Kidney (tissue), 14 donors: ENCODE measurements around the gene ENPP4. TPM values are rescaled to one million over a fixed set of nuclear protein-coding genes. Genes with fewer than 3 reads are reported as not detected.
"Not testable (repeated sequence)": the region's sequence is repeated elsewhere in the genome, so short reads cannot be mapped to it uniquely, and the experiment has no call there.

Experiments
- DNase-seq, 5 donors: peaks; one replicate each; pipeline ENCODE4 v3.0.0-alpha.2; 2013 to 2020
- FAIRE-seq: peaks from 2 replicates; lab custom pipeline; 2012; peaks lifted over from hg19 to GRCh38; lab: Jason Lieb, UNC
- H3K27ac ChIP-seq, 2 donors: one replicate each; pipeline ENCODE4 v1.7.0; 2013; ENCODE audit warnings: low read depth in 2 of 2, low read length in 2 of 2, inconsistent platforms in 1 of 2
- H3K27me3 ChIP-seq: one replicate; pipeline ENCODE4 v1.7.1; 2013; ENCODE audit warnings: low read length, inconsistent platforms; ENCODE audit not compliant: control insufficient read depth, insufficient read depth
- H3K36me3 ChIP-seq, 3 donors: one replicate each; pipeline versions ENCODE4 v1.7.0 to v1.7.1; 2013; ENCODE audit warnings: low read length in 3 of 3, control low read depth in 1 of 3, inconsistent platforms in 1 of 3; ENCODE audit not compliant: insufficient read depth in 3 of 3, control insufficient read depth in 2 of 3
- H3K4me1 ChIP-seq, 3 donors: one replicate each; pipeline versions ENCODE4 v1.7.0 to v1.7.1; 2013; ENCODE audit warnings: low read length in 3 of 3, inconsistent platforms in 1 of 3, low read depth in 1 of 3; ENCODE audit not compliant: control insufficient read depth in 2 of 3, insufficient read depth in 2 of 3
- H3K4me3 ChIP-seq, 3 donors: one replicate each; pipeline versions ENCODE4 v1.7.0 to v1.8.1; 2013; ENCODE audit warnings: low read length in 3 of 3, control low read depth in 1 of 3, inconsistent platforms in 1 of 3
- H3K9ac ChIP-seq, 3 donors: one replicate each; pipeline versions ENCODE4 v1.7.0 to v1.7.1; 2013; ENCODE audit warnings: low read length in 3 of 3, control low read depth in 1 of 3, inconsistent platforms in 1 of 3
- H3K9me3 ChIP-seq, 3 donors: one replicate each; pipeline versions ENCODE4 v1.7.0 to v1.7.1; 2013; ENCODE audit warnings: low read length in 3 of 3, control low read depth in 1 of 3, inconsistent platforms in 1 of 3; ENCODE audit not compliant: control insufficient read depth in 2 of 3, insufficient read depth in 1 of 3
- CTCF ChIP-seq: IDR thresholded peaks from 3 replicates; pipeline ENCODE4 v1.5.1; 2012; ENCODE audit warnings: mild to moderate bottlenecking, moderate library complexity, borderline replicate concordance; ENCODE audit not compliant: insufficient read depth; ENCODE audit errors: extremely low read depth
- intact Hi-C: fragments of 100-400 bp; cut with DNase I; formaldehyde crosslinking; loops from one replicate; pipeline ENCODE4 v1.11.1; 2022
- polyA plus RNA-seq: library from polyadenylated mRNA; stranded (reverse); fragments of 350-450 nt; fragmentation: Illumina TruSeq; extraction: RNeasy Lipid Tissue Mini Kit (QIAGEN cat#74804); gene quantifications from one replicate; pipeline ENCODE4 v1.2.3, GENCODE V29; 2014; ENCODE audit warnings: low read depth, low replicate concordance; ENCODE audit not compliant: insufficient read depth
- total RNA-seq: library from RNA; stranded (reverse); fragmentation: NEBNext Ultra II Directional; extraction: Animal tissue kit (Norgen Biotek cat#: 25700); gene quantifications from one replicate; pipeline ENCODE4 v1.2.1, GENCODE V29; 2021
- donor health status: control.
- donor health status: control.
- donor health status: control.
- donor health status: control.
- donor health status: control.
- donor health status: DM: yes; HTN: yes; CAD: no.
- donor health status: Normal renal cell carcinoma (clear cell type).

Gene ENPP4
- total and polyA plus RNA-seq, 2 donors from 2014 or later = 11.5 to 28.8 TPM

GRCh38 chr6:46128476-46128875, 1.3 kb upstream of the ENPP4 start:
- no peaks in the 10 kb centered on the region for H3K9me3 ChIP-seq
- no peak overlapping the region for H3K27ac ChIP-seq
- no peaks in the 10 kb centered on the region for H3K27me3 ChIP-seq
- H3K9ac ChIP-seq = no peak overlapping the region
- DNase-seq = no peak
- H3K4me3 ChIP-seq = peak overlapping the region in 1 of 3 donors; percentile 87
- peaks cover 0 to 6% (median 2%) of the 10 kb centered on the region in 3 donors for H3K4me1 ChIP-seq
- intact Hi-C loops = no loop called here
- TF ChIP-seq CTCF = no peak
- FAIRE-seq = no peak
- H3K36me3 ChIP-seq = no peaks in the 10 kb centered on the region

DNA sequence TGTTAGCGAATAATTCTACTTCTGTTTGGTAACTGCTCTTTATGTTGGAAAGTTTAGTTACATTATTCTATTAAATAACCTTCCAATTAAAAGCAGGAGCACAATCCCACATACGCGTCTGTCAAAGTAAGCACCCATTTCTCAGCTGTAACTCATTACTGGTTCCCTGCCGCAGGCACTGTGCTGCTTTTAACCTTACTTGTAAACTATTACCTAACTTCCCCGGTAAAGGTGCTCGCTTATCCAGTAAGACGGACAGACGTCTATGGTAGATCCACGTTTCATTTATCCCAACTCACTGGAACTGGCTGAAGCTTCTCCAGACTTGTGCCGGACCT, 529 bp upstream of the ENPP4 start:
- no peaks in the 10 kb centered on the region for H3K36me3 ChIP-seq
- peak overlapping the region; percentile 64 to 72 (median 68) for H3K9ac ChIP-seq
- no peaks in the 10 kb centered on the region for H3K27me3 ChIP-seq
- no peak for DNase-seq
- H3K4me3 ChIP-seq = peak overlapping the region; percentile 79 to 87 (median 87)
- no peak for FAIRE-seq
- H3K27ac ChIP-seq = peak overlapping the region in 1 of 2 donors; percentile 28
- H3K9me3 ChIP-seq = no peaks in the 10 kb centered on the region
- intact Hi-C loops = no loop called here
- no peak for TF ChIP-seq CTCF
- H3K4me1 ChIP-seq = peaks cover 0 to 6% (median 2%) of the 10 kb centered on the region in 3 donors

DNA sequence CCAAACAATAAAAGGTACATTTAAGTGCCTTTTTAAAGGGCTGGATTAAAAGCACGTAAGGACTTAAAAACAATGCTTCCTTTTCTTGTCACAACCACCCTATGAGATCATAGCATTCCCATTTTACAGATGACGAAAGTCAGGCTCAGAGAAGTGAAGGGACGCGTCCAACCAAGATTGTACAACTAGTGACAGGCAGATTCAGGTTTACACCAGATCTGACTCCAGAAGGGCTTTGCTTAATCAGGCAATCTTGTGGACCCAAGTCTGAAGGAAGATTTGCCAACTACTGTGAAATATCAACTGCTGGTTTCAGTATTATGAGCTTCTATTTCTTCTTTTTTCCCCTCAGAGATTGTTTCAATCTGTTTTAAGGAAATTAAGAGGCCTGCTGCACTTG, 877 bp downstream of the ENPP4 start:
- intact Hi-C loops = no loop called here
- Histone ChIP-seq H3K27ac (no peak overlapping the region), H3K9me3 (no peaks in the 10 kb centered on the region), H3K4me3 (peak overlapping the region; percentile 79 to 87 (median 87)), H3K27me3 (no peaks in the 10 kb centered on the region), H3K36me3 (no peaks in the 10 kb centered on the region), H3K9ac (peak overlapping the region in 1 of 3 donors; percentile 90), H3K4me1 (peaks cover 0 to 6% (median 2%) of the 10 kb centered on the region in 3 donors)
- FAIRE-seq = no peak
- peak in 2 of 5 donors; percentile 14 for DNase-seq
- TF ChIP-seq CTCF = no peak

- H3K4me1 ChIP-seq, H3K36me3 ChIP-seq, H3K27me3 ChIP-seq, FAIRE-seq, H3K9ac ChIP-seq, H3K9me3 ChIP-seq, H3K4me3 ChIP-seq, H3K27ac ChIP-seq, intact Hi-C loops, DNase-seq: not testable (repeated sequence)
Measured at GRCh38 chr6:46131291-46131690, 1.5 kb downstream of the ENPP4 start.
